Adipose tissue (tissue), 3 donors: ENCODE measurements around the gene GBF1. TPM values are rescaled to one million over a fixed set of nuclear protein-coding genes. Genes with fewer than 3 reads are reported as not detected.
"Not testable (repeated sequence)": the region's sequence is repeated elsewhere in the genome, so short reads cannot be mapped to it uniquely, and the experiment has no call there.

Experiments
- H3K27ac ChIP-seq: one replicate; pipeline ENCODE4 v1.5.1; 2013; ENCODE audit warnings: low read depth, low read length
- WGBS, 3 donors: extraction: QIAGEN DNeasy Blood & Tissue Kit; methylation state at CpG; one replicate each; pipeline ENCODE4 v1.1.7; 2013; 5-methylcytosine and 5-hydroxymethylcytosine counted together
- polyA plus RNA-seq, 3 donors: library from polyadenylated mRNA; stranded (reverse); fragments of 200-250 nt; gene quantifications; one replicate each; pipeline ENCODE4 v1.2.3, GENCODE V29; 2013
- donor health status: healthy with polysubstance abuse.
- donor health status: Bipolar disorder and iron deficiency.
- donor health status: healthy.

GBF1 gene
- polyA plus RNA-seq, 3 donors: 9.5 to 14.6 (median 12.3) TPM

- H3K27ac ChIP-seq: no peak overlapping the region
- WGBS, 3 donors: 95 to 99% (median 95%) methylated on average over 3 of the region's 3 CpGs
Observed at GRCh38 chr10:102289840-102290239, 44.5 kb downstream of the GBF1 start.

- WGBS, 3 donors: 69 to 80% (median 72%) methylated on average over 4 of the region's 4 CpGs
- no peak overlapping the region for H3K27ac ChIP-seq
Observed at GRCh38 chr10:102291221-102291905, 46.0 kb downstream of the GBF1 start.

GRCh38 chr10:102297101-102297500, 51.8 kb downstream of the GBF1 start:
- WGBS, 3 donors: 73 to 94% (median 89%) methylated on average over 1 of the region's 1 CpG

GRCh38 chr10:102298899-102299298, 53.6 kb downstream of the GBF1 start:
- H3K27ac ChIP-seq: no peak overlapping the region

More at GRCh38 chr10:102297101-102297500, 51.8 kb downstream of the GBF1 start:
- H3K27ac ChIP-seq: no peak overlapping the region

DNA sequence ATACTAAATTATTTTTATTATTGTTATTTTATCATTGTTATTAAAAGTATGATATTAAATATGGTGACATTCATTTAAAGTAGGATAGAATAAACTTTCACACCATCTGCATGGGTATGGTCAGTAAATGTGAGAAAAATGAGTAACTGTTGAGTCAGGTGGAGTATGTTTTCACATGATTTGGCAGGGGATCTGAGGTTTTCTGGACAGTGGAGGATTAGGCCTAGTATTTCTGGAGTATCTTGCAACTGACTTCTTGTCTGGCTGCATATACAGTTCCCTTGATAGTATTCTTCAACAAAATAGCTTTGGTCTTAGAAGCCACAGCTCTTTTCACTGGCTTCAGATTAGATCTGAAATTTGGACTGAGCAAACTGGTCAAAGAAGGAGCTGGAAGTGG, 54.5 kb downstream of the GBF1 start:
- H3K27ac ChIP-seq: no peak overlapping the region

GRCh38 chr10:102300278-102300843, 55.0 kb downstream of the GBF1 start:
- 64 to 74% (median 71%) methylated on average over 4 of the region's 4 CpGs for WGBS, 3 donors
- no peak overlapping the region for H3K27ac ChIP-seq

- not testable (repeated sequence) for H3K27ac ChIP-seq
- WGBS, 3 donors: 63 to 100% (median 83%) methylated on average over 1 to 2 of the region's 3 CpGs
Observed at GRCh38 chr10:102300912-102301311, 55.6 kb downstream of the GBF1 start.

GRCh38 chr10:102301332-102301731, 56.0 kb downstream of the GBF1 start:
- 91 to 97% (median 97%) methylated on average over 10 to 15 of the region's 25 CpGs for WGBS, 3 donors
- not testable (repeated sequence) for H3K27ac ChIP-seq

DNA sequence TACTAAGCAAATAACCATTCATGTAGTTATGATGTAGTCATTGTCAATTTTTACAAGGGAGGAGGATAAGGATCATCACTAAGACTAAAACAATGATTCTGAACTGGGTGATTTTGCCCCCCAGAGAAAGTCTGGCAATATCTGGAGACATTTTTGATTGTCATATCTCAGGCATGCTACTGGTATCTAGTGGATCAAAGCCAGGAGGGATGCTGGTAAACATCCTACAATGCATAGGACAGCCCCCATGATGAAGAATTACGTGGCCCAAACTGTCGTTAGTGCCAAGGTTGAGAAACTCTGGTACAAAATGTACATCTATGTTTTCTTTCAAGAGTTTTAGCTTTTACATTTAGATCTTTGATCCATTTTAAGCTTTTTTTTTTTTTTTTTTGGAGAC, 57.3 kb downstream of the GBF1 start:
- H3K27ac ChIP-seq: no peak overlapping the region
- 89 to 97% (median 93%) methylated on average over 2 of the region's 2 CpGs for WGBS, 3 donors

GRCh38 chr10:102306006-102306405, 60.7 kb downstream of the GBF1 start:
- H3K27ac ChIP-seq: no peak overlapping the region
- 59 to 73% (median 67%) methylated on average over 1 of the region's 1 CpG for WGBS, 3 donors

DNA sequence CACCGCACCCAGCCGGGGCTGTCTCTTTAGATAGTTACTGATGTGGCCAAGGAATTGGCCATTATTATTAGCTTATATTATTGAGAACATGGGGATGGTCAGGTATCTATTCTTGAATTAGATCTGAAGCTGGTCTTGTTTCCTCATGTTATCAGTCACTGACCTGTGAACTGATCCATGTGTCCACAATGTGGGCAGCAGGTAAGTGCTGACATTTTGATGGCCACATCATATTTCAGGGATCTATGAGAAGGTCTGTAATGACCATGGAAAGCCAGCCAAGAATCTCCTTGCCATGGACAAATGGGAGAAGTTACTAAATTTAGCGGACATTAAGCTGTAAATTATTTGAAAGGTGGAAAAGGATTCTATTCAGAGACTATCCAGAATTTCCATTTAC, 61.4 kb downstream of the GBF1 start:
- 95 to 98% (median 95%) methylated on average over 3 of the region's 3 CpGs for WGBS, 3 donors
- H3K27ac ChIP-seq: no peak overlapping the region

DNA sequence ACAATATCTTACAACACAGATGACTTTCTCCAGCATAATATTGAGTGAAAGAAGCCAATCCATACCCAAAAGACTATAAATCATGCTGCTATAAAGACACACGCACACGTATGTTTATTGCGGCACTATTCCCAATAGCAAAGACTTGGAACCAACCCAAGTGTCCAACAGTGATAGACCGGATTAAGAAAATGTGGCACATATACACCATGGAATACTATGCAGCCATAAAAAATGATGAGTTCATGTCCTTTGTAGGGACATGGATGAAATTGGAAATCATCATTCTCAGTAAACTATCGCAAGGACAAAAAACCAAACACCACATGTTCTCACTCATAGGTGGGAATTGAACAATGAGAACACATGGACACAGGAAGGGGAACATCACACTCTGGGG, 63.0 kb downstream of the GBF1 start:
- H3K27ac ChIP-seq: not testable (repeated sequence)
- WGBS, 3 donors: 95 to 97% (median 96%) methylated on average over 4 of the region's 5 CpGs

DNA sequence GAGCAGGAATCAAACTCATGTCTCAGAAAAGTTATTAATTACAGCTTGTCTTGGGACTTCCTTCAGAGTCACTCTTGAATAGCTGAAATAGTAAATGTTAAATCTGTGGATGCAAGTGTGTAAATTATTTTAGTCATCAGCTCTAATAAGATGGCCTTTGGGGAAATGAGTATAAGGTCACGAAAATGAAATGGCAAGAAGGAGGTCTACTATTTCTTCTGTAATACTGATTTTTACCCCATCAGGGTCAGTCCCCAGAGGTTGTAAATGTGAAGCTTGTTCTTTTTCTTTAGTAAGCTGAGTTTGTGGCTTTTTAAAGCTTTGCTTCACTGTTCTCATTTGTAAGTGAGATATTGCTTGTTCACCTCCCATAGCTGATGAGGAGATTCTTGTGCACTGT, 63.9 kb downstream of the GBF1 start:
- whole genome bisulfite sequencing, 3 donors: 85 to 92% (median 89%) methylated on average over 1 of the region's 1 CpG
- H3K27ac ChIP-seq: no peak overlapping the region

GRCh38 chr10:102309916-102310315, 64.6 kb downstream of the GBF1 start:
- no peak overlapping the region for H3K27ac ChIP-seq
- 69 to 94% (median 92%) methylated on average over 3 of the region's 3 CpGs for WGBS, 3 donors

- WGBS, 3 donors: 55 to 84% (median 79%) methylated on average over 4 of the region's 4 CpGs
- no peak overlapping the region for H3K27ac ChIP-seq
Observed at GRCh38 chr10:102310361-102311024, 65.2 kb downstream of the GBF1 start.

DNA sequence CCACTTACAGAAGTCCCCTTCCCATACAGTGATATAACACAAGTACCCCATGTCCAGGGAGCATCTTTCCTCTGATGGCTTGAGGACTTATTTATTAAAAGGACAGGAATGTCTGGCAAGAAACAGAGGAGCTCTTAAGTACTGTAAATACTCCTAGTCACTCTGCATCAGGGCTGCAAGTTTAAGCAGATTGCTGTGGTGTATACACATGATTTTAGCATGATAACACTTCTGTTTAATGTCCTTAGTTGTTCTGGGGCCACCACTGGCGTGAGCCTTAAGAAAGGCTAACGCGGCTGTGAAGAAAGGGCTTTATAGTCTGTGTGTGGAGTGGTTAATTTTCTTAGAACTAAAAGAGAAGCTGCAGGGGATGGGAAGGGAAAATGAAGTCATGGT, 65.7 kb downstream of the GBF1 start:
- no peak overlapping the region for H3K27ac ChIP-seq
- WGBS, 3 donors: 76 to 93% (median 89%) methylated on average over 3 of the region's 3 CpGs

DNA sequence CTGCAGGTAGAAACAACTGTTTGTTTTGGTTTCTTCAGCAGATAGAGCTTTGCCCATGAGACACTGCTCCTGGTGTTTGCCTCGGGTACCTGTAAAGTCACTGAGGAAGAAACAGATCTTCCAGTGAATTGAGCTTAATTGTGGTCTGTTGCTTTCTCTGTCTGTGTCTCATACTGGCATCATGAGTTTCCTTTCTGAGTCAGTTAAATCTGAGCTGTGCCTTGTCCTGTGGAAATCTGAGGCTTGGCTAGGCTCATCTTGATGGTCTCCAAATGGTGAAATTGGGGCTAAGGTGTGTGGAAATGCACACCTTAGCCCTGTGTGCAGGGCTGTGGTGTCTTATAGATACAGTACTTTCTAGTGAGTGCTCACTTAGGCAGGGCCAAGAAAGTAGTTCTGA, 67.4 kb downstream of the GBF1 start:
- 45 to 88% (median 75%) methylated on average over 1 of the region's 1 CpG for WGBS, 3 donors
- H3K27ac ChIP-seq: no peak overlapping the region

- 55 to 71% (median 67%) methylated on average over 8 of the region's 8 CpGs for WGBS, 3 donors
- no peak overlapping the region for H3K27ac ChIP-seq
Observed at GRCh38 chr10:102313221-102313896, 68.0 kb downstream of the GBF1 start.

DNA sequence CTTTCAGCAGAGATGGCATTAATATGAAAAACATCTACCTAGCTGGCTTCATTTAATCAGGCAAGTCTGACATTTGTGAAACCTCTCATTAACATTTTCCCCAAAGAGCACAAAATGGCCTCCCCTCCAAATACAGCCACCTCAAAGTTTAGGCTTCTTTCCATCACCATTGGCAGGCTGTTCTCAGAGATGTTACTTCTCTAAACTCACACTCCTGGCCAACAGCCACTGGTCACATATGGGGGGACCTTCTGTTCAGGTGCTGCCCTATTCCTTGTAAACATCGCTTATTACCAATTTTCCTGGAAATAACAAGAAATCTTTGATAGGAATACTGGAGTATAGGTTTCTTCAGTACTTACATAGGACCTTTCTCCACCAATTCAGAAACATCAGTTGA, 69.5 kb downstream of the GBF1 start:
- 96 to 98% (median 97%) methylated on average over 1 of the region's 1 CpG for WGBS, 3 donors

More for the DNA sequence above, 69.5 kb downstream of the GBF1 start:
- no peak overlapping the region for H3K27ac ChIP-seq
